Testis (tissue), 2 donors: Measurements from ENCODE around the gene TGFBI.

Experiments
- CTCF ChIP-seq, 3 experiments: fragments of 450-650 bp in 2 of 3; fragments of 200-600 bp in 1 of 3; sonication (generic) in 1 of 3; IDR thresholded peaks; one replicate each; pipeline ENCODE4 v1.5.1; 2016 to 2019; ENCODE audit warnings: antibody characterized with exemption in 3 of 3, mild to moderate bottlenecking in 2 of 3, moderate library complexity in 1 of 3
- POLR2A ChIP-seq: fragments of 450-650 bp; IDR thresholded peaks from one replicate; pipeline ENCODE4 v1.6.1; 2017; ENCODE audit warnings: antibody characterized with exemption, mild to moderate bottlenecking, moderate library complexity

GRCh38 chr5:136054142-136055019 is 25.6 kb downstream of the TGFBI start:
- no peak for TF ChIP-seq CTCF (IDR thresholded peaks at IDR 0.05)
- no peak for TF ChIP-seq POLR2A
